HUES6 (cell line): ENCODE results near the gene KIF1B.

ENCODE experiments used
- H3K27ac ChIP-seq: 2 replicates; pipeline ENCODE4 v1.7.0; 2013; ENCODE audit warnings: low read depth, mild to moderate bottlenecking, low read length, inconsistent platforms
- H3K27me3 ChIP-seq: 2 replicates; pipeline ENCODE4 v1.6.1; 2013; ENCODE audit warnings: low read length; ENCODE audit not compliant: control insufficient read depth, insufficient read depth
- H3K36me3 ChIP-seq: 2 replicates; pipeline ENCODE4 v1.6.1; 2013; ENCODE audit warnings: low read length; ENCODE audit not compliant: control insufficient read depth, insufficient read depth
- H3K4me1 ChIP-seq: 2 replicates; pipeline ENCODE4 v1.6.1; 2013; ENCODE audit warnings: low read length; ENCODE audit not compliant: control insufficient read depth, insufficient read depth
- H3K4me3 ChIP-seq: 2 replicates; pipeline ENCODE4 v1.5.1; 2013; ENCODE audit warnings: low read depth, low read length
- H3K9ac ChIP-seq: one replicate; pipeline ENCODE4 v1.6.1; 2013; ENCODE audit warnings: mild to moderate bottlenecking, low read length
- H3K9me3 ChIP-seq: 2 replicates; pipeline ENCODE4 v1.6.1; 2013; ENCODE audit warnings: low read depth, low read length; ENCODE audit not compliant: control insufficient read depth, insufficient read depth

KIF1B gene

GRCh38 chr1:10265027-10265426 is 54.7 kb downstream of the KIF1B start:
- Histone ChIP-seq H3K4me1 (no peaks in the 10 kb centered on the region), H3K27ac (no peak overlapping the region), H3K36me3 (peaks cover 54% of the 10 kb centered on the region), H3K4me3 (no peak overlapping the region), H3K27me3 (no peaks in the 10 kb centered on the region), H3K9me3 (no peaks in the 10 kb centered on the region), H3K9ac (no peak overlapping the region)

GRCh38 chr1:10265900-10266299 is 55.5 kb downstream of the KIF1B start:
- Histone ChIP-seq H3K9me3 (no peaks in the 10 kb centered on the region), H3K9ac (no peak overlapping the region), H3K4me3 (no peak overlapping the region), H3K27ac (no peak overlapping the region), H3K36me3 (peaks cover 56% of the 10 kb centered on the region), H3K27me3 (no peaks in the 10 kb centered on the region), H3K4me1 (no peaks in the 10 kb centered on the region)

- Histone ChIP-seq H3K4me1 (no peaks in the 10 kb centered on the region), H3K4me3 (no peak overlapping the region), H3K36me3 (peaks cover 57% of the 10 kb centered on the region), H3K27ac (no peak overlapping the region), H3K9ac (no peak overlapping the region), H3K27me3 (no peaks in the 10 kb centered on the region), H3K9me3 (no peaks in the 10 kb centered on the region)
Measured at GRCh38 chr1:10267319-10267718, 56.9 kb downstream of the KIF1B start.

GRCh38 chr1:10267921-10268320 is 57.6 kb downstream of the KIF1B start:
- Histone ChIP-seq H3K9me3 (no peaks in the 10 kb centered on the region), H3K27me3 (no peaks in the 10 kb centered on the region), H3K27ac (no peak overlapping the region), H3K9ac (no peak overlapping the region), H3K36me3 (peaks cover 53% of the 10 kb centered on the region), H3K4me1 (no peaks in the 10 kb centered on the region), H3K4me3 (no peak overlapping the region)

- Histone ChIP-seq H3K27ac (no peak overlapping the region), H3K36me3 (peaks cover 52% of the 10 kb centered on the region), H3K27me3 (no peaks in the 10 kb centered on the region)
Measured at GRCh38 chr1:10271090-10271489, 60.7 kb downstream of the KIF1B start.

GRCh38 chr1:10271869-10272268 is 61.5 kb downstream of the KIF1B start:
- peaks cover 53% of the 10 kb centered on the region for H3K36me3 ChIP-seq
- no peak overlapping the region for H3K4me3 ChIP-seq
- H3K27ac ChIP-seq = no peak overlapping the region
- no peaks in the 10 kb centered on the region for H3K27me3 ChIP-seq
- H3K4me1 ChIP-seq = no peaks in the 10 kb centered on the region
- no peak overlapping the region for H3K9ac ChIP-seq
- no peaks in the 10 kb centered on the region for H3K9me3 ChIP-seq

More at GRCh38 chr1:10271090-10271489, 60.7 kb downstream of the KIF1B start:
- Histone ChIP-seq H3K4me3 (no peak overlapping the region), H3K9ac (no peak overlapping the region), H3K4me1 (no peaks in the 10 kb centered on the region), H3K9me3 (no peaks in the 10 kb centered on the region)

GRCh38 chr1:10272274-10272673 is 61.9 kb downstream of the KIF1B start:
- Histone ChIP-seq H3K27ac (no peak overlapping the region), H3K9me3 (no peaks in the 10 kb centered on the region), H3K4me1 (no peaks in the 10 kb centered on the region), H3K36me3 (peaks cover 53% of the 10 kb centered on the region), H3K27me3 (no peaks in the 10 kb centered on the region), H3K9ac (no peak overlapping the region), H3K4me3 (no peak overlapping the region)

- no peak overlapping the region for H3K9ac ChIP-seq
- no peaks in the 10 kb centered on the region for H3K9me3 ChIP-seq
- H3K4me3 ChIP-seq = no peak overlapping the region
- no peaks in the 10 kb centered on the region for H3K4me1 ChIP-seq
- H3K27ac ChIP-seq = no peak overlapping the region
- H3K36me3 ChIP-seq = peaks cover 77% of the 10 kb centered on the region
- no peaks in the 10 kb centered on the region for H3K27me3 ChIP-seq
Measured at GRCh38 chr1:10278880-10279279, 68.5 kb downstream of the KIF1B start.

GRCh38 chr1:10280439-10281350 is 70.3 kb downstream of the KIF1B start:
- Histone ChIP-seq H3K36me3 (peaks cover 89% of the 10 kb centered on the region), H3K27me3 (no peaks in the 10 kb centered on the region), H3K4me1 (no peaks in the 10 kb centered on the region), H3K9me3 (no peaks in the 10 kb centered on the region), H3K4me3 (no peak overlapping the region), H3K27ac (no peak overlapping the region), H3K9ac (no peak overlapping the region)

GRCh38 chr1:10283318-10283984 is 73.1 kb downstream of the KIF1B start:
- Histone ChIP-seq H3K4me3 (no peak overlapping the region), H3K9me3 (no peaks in the 10 kb centered on the region), H3K36me3 (peaks cover 84% of the 10 kb centered on the region), H3K27me3 (no peaks in the 10 kb centered on the region), H3K4me1 (no peaks in the 10 kb centered on the region), H3K9ac (no peak overlapping the region), H3K27ac (no peak overlapping the region)

GRCh38 chr1:10286244-10286643 is 75.9 kb downstream of the KIF1B start:
- Histone ChIP-seq H3K4me1 (no peaks in the 10 kb centered on the region), H3K27me3 (no peaks in the 10 kb centered on the region), H3K4me3 (no peak overlapping the region), H3K9me3 (no peaks in the 10 kb centered on the region), H3K36me3 (peaks cover 82% of the 10 kb centered on the region), H3K27ac (no peak overlapping the region), H3K9ac (no peak overlapping the region)
